ENCODE measurements around the gene KCTD21.

DNA sequence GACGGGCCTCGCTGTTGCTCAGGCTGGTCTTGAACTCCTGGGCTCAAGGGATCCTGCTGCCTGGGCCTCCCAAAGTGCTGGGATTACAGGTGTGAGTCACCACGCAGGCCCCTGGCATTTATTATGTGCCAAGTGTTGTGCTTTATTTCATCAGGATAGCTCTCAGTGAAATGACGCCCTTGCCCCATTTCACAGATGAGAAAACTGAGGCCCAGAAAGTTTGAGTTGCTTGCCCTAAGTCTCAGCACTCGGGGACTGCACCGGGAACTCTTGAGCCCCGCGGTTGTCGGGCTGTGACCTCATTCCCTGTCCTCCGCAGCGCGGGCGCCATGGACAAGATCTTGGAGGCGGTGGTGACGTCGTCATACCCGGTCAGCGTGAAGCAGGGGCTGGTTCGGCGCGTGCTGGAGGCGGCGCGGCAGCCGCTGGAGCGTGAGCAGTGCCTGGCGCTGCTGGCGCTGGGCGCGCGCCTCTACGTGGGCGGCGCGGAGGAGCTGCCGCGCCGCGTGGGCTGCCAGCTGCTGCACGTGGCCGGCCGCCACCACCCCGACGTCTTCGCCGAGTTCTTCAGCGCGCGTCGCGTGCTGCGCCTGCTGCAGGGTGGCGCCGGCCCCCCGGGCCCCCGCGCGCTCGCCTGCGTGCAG, 7.6 kb upstream of the KCTD21 start:
- no peak for TF ChIP-seq RXRA (IDR thresholded peaks at IDR 0.05)
- TF ChIP-seq, protein P1, sequence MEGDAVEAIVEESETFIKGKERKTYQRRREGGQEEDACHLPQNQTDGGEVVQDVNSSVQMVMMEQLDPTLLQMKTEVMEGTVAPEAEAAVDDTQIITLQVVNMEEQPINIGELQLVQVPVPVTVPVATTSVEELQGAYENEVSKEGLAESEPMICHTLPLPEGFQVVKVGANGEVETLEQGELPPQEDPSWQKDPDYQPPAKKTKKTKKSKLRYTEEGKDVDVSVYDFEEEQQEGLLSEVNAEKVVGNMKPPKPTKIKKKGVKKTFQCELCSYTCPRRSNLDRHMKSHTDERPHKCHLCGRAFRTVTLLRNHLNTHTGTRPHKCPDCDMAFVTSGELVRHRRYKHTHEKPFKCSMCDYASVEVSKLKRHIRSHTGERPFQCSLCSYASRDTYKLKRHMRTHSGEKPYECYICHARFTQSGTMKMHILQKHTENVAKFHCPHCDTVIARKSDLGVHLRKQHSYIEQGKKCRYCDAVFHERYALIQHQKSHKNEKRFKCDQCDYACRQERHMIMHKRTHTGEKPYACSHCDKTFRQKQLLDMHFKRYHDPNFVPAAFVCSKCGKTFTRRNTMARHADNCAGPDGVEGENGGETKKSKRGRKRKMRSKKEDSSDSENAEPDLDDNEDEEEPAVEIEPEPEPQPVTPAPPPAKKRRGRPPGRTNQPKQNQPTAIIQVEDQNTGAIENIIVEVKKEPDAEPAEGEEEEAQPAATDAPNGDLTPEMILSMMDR (IDR thresholded peaks at IDR 0.05; ENCODE audit: low read depth, low read length, missing input control): no peak
- no peak for TF ChIP-seq GABPA (IDR thresholded peaks at IDR 0.05 in 1 of 2, conservative IDR thresholded peaks at IDR 0.05 in 1 of 2)
- no peak for TF ChIP-seq TAF1 (conservative IDR thresholded peaks at IDR 0.05)
- TF ChIP-seq, protein P2, sequence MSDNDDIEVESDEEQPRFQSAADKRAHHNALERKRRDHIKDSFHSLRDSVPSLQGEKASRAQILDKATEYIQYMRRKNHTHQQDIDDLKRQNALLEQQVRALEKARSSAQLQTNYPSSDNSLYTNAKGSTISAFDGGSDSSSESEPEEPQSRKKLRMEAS (IDR thresholded peaks at IDR 0.05): no peak
